Measurements from ENCODE around the gene HBG2.

DNA sequence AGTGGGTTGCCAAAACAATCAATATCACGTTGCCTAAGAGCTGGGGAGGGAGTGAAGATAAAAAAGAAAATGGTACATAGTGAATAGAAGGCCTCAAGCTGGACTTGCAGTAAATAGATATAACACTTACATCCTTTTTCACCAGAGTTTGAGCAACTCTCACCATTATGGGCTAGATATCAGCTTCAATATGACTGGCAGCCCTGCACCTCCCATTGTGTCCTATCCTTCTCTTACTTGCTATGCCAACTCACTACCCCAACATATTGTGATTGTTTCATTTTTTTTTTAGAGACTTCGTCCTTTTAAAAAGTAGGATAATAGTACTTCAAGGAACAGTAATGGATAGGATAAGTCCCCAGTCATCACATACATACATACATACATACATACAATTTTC, 12.4 kb downstream of the HBG2 start:
- TF ChIP-seq, protein P1, sequence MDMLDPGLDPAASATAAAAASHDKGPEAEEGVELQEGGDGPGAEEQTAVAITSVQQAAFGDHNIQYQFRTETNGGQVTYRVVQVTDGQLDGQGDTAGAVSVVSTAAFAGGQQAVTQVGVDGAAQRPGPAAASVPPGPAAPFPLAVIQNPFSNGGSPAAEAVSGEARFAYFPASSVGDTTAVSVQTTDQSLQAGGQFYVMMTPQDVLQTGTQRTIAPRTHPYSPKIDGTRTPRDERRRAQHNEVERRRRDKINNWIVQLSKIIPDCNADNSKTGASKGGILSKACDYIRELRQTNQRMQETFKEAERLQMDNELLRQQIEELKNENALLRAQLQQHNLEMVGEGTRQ (IDR thresholded peaks at IDR 0.05; ENCODE audit: low read depth, low read length) = no peak
- TF ChIP-seq, protein P2, sequence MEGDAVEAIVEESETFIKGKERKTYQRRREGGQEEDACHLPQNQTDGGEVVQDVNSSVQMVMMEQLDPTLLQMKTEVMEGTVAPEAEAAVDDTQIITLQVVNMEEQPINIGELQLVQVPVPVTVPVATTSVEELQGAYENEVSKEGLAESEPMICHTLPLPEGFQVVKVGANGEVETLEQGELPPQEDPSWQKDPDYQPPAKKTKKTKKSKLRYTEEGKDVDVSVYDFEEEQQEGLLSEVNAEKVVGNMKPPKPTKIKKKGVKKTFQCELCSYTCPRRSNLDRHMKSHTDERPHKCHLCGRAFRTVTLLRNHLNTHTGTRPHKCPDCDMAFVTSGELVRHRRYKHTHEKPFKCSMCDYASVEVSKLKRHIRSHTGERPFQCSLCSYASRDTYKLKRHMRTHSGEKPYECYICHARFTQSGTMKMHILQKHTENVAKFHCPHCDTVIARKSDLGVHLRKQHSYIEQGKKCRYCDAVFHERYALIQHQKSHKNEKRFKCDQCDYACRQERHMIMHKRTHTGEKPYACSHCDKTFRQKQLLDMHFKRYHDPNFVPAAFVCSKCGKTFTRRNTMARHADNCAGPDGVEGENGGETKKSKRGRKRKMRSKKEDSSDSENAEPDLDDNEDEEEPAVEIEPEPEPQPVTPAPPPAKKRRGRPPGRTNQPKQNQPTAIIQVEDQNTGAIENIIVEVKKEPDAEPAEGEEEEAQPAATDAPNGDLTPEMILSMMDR (conservative IDR thresholded peaks at IDR 0.05; ENCODE audit: low read depth, low read length) = no peak
- TF ChIP-seq POLR2A (IDR thresholded peaks at IDR 0.05; ENCODE audit: low read depth, low read length) (no peak), MXI1 (IDR thresholded peaks at IDR 0.05; ENCODE audit: borderline replicate concordance, low read depth, low read length) (no peak), SMC3 (IDR thresholded peaks at IDR 0.05; ENCODE audit: low read depth, low read length) (no peak), BHLHE40 (IDR thresholded peaks at IDR 0.05; ENCODE audit: low read depth, low read length) (no peak), RAD21 (IDR thresholded peaks at IDR 0.05; ENCODE audit: low read length) (no peak)
- TF ChIP-seq, protein P3, sequence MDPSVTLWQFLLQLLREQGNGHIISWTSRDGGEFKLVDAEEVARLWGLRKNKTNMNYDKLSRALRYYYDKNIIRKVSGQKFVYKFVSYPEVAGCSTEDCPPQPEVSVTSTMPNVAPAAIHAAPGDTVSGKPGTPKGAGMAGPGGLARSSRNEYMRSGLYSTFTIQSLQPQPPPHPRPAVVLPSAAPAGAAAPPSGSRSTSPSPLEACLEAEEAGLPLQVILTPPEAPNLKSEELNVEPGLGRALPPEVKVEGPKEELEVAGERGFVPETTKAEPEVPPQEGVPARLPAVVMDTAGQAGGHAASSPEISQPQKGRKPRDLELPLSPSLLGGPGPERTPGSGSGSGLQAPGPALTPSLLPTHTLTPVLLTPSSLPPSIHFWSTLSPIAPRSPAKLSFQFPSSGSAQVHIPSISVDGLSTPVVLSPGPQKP (IDR thresholded peaks at IDR 0.05; ENCODE audit: borderline replicate concordance, low read depth, low read length) = no peak

Measured in IMR-90 (cell line).